Left renal pelvis (tissue), 4 donors: ENCODE data around the gene TLCD2. TPM values are rescaled to one million over a fixed set of nuclear protein-coding genes. Genes with fewer than 3 reads are reported as not detected.
"Not testable (repeated sequence)": the region's sequence is repeated elsewhere in the genome, so short reads cannot be mapped to it uniquely, and the experiment has no call there.

Experiments
- DNase-seq, 4 donors: peaks; one replicate each; pipeline ENCODE4 v3.0.0-alpha.2; 2013; ENCODE audit warnings: low read depth in 4 of 4, low spot score in 3 of 4
- polyA plus RNA-seq, 4 donors: library from polyadenylated mRNA; unstranded; fragments of 120-200 nt; gene quantifications; one replicate each; pipeline ENCODE4 v1.2.1, GENCODE V29; 2013; ENCODE audit not compliant: insufficient read length in 4 of 4

The TLCD2 gene
- polyA plus RNA-seq, 4 donors: 5.6 to 8.3 (median 7.1) TPM

DNA sequence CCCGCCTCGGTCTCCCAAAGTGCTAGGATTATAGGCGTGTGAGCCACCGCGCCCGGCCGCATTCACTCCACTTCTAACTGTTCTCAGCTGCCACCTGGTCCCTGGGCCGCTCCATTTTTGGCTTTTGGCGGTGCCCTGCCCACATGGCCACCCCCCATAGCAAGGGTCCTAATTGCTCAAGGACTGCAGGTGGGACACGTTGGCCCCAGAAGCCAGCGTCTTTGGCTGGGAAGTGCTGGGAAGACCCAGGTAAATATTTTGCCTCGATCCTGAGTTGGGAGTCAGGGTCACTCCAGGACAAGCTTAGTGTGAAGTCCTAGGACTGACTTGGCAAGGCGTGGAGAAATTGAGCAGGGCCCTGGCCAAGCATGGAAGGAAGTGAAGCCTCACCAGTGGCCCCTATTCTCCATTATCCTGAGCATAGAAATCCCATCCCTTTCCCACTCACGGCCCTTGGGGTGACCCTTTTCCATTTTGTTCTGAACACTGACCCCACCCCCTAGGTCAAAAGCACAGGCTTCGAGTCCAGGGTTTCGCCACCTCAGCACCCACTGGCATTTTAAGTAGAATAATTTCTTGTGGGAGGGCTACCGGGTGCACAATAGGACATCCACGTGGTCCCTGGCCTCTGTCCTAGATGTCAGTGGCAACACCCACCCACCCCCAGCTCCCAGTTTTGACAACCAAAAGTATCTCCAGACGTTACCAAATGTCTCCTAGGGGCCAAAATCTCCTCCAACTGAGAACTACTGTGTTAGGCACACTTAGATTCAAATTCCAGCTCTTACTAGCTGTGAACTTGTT lies 8.4 kb upstream of the TLCD2 start:
- no peak for DNase-seq

DNA sequence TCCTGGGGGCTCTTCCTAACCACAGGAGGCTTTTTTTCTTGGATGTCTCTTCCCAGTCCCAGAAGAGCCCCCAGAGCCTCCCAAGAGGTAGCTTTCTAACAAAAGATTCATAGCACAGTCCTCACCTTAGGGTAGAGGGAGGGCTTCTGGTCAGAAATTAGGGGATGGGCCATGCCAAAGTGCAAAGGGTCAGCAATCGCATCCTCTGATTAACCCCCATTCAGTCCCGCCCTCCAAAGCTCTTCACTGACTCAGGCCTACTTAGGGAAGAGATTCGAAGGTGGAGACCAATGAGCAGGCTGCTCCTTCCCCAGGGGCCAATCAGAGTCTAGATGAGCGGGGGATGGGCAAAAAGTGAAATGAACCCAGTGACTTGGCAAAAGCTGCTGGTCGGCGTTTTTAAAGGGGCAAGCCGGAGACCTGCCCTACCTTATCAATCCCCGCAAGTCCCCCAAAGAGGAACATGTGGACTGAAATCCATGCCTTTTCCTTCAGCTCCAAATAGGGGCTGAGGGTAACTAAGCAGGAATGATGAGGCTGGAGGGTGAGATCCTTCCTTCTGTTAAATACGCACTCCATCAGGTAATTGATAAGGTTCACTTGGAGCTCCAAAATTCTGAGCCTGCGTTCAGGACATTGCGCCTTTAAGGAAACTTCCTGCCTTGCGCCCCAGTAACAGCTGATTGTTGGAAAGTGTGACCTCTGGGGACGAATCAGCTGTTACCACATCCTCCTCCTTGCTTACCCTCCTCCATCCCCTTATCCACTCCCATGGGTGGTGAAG lies 6.9 kb upstream of the TLCD2 start:
- peak; percentile 89 to 97 (median 92) for DNase-seq

DNA sequence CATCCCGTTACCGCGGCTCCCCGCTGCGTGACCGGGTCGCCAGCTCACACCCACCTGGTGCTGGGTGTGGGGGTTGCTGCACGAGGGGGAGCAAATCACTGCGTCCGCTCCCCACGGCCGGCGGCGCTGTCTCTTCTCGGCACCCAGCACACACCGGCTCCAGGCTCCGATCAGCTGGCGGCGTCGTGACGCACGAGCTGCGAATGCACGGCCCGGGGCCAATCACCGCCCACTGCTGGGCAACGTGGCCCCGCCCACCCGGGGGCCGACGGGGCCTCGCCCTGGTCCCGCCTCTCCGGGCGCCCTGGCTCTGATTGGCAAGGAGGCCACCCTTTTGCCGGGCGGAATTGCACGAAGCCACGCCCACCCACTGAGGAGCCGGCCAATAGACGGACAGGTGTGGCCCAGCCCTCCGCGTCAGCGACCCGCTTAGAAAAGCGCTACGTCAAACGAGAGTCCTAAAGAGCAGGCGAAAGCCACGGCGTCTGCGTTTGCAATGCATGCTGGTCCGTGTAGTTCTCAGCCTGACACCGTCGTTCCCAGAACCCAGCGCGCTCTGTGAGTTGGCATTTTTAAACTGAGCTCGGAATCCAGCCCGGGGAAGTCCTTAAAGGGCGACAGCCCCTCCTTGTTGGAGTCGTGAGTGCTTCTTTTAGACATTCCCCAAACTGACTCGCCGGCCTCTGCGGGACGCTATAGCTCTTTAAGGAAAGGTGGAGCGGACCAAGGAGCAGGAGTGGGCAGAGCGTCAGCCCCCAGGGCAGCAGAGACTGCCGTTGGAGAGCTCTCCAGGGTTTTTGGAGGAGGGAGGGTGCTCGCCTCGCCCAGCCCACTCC lies 6.1 kb upstream of the TLCD2 start:
- peak; percentile 98 to 100 (median 100) for DNase-seq

DNA sequence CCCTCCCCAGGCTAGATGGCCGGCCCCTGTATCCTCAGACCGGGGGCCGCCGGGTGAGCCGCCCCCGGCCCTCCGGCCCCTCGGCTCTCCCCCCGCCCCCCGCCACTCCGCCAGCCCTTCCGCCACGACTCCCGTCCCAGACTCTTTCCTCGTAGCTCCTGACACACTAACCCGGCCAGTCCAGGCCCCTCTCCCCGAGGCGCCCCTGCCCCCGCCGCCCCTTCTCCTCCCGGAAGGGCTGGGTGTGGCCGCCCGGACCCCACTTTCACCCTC lies 5.6 kb upstream of the TLCD2 start:
- no peak for DNase-seq

DNA sequence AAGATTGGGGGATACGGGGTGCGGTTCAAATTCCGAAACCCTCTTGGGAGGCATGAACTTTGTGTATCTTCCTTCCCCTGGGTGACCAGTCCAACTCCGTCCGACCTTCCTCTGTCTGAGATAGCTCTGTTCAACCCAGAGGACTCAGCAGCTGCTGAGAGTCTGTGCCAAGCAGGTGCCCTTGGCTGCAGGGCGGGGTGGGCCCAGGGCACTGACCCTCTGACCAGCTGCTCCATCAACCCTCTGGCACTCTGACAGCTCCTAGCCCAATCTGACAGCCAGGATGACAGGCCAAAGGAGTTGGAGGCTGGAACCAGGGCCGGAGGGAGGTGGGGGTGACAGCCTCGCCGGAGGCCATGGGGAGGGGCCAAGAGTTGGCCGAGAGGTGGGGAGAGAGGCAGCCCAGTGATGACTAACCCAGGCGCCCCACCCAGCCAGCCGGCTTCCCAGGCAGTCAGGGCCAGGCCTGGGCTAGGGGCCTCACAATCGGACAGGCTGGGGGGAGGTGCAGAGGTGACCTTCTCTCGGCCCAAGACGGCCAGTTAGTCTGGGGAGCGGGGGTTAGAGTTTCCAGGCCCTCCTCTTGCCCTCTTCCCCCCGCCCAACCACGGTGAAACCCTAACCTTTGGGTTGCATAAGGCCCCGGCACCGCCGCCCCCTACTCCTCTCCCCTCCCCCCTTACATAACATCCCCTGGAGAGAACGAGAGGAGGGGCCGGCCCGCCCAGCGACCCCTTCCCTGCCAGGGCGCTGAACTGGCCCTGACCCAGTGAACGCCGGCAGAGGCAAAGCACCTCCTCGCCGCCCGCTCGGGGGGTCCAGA lies 5.0 kb upstream of the TLCD2 start:
- no peak for DNase-seq

DNA sequence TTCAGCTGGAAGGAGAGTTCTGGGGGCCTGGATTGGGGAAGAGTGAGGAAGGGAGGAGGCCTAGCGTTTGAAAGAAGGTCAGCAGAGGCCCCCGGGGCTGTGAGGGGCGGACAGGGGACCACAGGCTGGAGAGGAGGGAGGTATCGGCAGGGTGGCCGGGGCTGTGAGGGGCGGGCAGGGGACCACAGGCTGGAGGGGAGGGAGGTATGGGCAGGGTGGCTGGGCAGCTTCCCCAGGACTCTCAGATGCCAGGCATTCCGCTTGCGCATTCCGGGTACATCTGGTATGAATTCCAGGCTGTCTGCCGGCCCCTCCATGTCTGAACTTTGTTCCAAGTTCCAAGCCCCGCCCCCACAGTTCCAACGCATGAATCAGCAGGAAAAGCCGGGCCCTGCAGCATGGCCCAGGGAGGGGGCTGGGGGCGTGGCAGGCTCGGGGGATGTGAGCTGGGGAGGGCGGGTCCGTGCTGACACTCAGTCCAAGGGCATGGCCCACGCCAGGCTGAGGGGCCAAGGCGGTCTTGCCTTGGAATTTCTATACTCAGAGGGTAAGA lies 4.3 kb upstream of the TLCD2 start:
- DNase-seq: peak in 3 of 4 donors; percentile 82 to 91 (median 85)

DNA sequence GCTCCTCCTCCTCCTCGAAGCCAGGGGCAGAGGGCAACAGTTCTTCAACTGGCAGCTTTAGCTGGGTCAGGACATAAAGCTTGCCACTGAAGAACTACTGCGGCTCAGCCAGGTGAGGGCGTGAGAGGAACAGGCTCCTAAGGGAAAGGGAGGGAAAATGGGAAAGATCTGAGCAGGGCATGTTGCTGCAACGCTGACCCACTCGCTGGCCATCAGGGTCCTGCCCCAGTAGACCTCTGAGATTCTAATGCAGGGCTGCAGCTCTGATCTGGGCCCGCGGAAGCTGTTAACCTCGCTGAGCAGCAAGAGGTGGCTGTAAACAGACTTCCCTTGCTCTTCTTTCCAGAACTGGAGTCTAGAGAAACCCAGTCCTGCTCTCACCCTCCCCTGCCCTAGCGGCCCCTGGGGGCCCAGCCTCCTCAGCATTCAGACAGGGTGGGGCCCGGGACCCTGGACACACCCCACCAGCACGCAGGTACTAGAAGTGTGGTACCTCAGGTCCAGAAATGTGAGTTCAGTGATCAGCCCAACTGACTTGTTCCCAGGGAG lies 3.8 kb upstream of the TLCD2 start:
- no peak for DNase-seq

DNA sequence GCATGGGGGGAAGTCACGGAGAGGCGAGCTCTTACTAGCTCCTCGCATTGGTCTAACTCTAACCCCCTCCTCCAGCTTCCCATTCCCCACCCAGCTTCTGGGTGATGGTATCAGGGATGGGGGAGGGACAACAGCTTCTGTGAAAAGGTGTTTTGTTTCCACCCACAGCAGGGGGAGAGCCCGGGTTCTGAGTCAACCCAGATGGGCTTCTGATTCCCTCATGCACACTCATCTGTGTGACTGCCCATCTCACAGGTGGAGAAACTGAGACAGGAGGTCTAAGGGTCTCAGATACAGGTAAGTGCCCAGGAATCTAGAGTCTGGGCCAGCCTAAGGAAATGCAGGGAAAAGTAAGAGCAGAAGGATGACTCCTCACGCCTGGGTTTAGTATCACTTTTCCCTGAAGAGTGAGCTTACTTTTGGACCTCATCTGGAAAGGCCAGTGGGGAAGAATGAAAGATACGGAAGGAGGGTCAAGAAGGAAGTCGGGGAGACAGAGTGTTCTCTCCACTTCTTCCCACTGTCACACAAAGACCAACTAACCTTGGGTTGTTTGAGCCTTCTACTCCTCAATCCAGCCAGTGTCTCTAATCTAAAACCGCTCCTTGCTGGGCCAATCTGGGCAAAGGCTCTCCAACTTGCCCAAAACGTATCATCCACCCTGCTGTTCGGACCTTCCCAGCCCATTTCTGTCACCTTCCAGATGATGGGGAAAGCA lies 3.1 kb upstream of the TLCD2 start:
- DNase-seq: no peak

DNA sequence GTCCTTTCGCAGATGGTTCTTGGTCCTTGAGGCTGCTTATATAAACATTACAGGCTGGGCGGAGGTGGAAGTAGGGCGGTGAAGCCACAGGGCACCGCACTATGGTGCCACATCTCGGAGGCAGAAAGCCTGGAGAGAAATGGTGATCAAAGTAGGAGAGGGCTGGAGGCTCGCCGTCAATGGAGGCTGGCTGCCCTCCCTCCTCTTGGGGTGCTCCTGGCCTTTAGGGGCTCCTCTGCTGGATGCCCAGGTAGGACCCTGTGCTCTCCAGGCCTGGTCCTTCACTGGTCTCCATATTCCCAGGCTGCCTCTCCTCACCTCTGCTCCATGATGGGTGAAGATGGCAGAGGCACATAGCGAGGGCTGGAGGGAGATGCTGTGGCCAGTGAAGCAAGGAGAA lies 2.1 kb upstream of the TLCD2 start:
- DNase-seq: no peak

DNA sequence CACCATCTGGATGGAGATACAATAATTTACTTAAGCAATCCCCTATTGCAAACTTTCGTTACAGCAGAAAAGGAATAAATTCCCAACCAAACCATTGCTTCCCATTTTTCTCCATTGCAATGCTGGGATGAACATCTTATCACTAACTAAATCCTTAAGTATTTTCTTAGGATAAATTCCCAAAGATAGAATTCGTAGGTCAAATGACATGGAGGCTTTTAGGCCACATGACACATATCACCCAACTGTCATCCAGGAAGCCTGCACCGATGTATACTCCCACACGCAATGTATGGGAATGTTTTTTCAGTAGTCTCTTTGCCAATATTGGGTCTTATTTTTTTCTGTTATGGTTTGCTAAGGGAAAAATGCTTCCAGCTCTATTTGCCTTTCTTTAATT lies 1.6 kb upstream of the TLCD2 start:
- DNase-seq: no peak

DNA sequence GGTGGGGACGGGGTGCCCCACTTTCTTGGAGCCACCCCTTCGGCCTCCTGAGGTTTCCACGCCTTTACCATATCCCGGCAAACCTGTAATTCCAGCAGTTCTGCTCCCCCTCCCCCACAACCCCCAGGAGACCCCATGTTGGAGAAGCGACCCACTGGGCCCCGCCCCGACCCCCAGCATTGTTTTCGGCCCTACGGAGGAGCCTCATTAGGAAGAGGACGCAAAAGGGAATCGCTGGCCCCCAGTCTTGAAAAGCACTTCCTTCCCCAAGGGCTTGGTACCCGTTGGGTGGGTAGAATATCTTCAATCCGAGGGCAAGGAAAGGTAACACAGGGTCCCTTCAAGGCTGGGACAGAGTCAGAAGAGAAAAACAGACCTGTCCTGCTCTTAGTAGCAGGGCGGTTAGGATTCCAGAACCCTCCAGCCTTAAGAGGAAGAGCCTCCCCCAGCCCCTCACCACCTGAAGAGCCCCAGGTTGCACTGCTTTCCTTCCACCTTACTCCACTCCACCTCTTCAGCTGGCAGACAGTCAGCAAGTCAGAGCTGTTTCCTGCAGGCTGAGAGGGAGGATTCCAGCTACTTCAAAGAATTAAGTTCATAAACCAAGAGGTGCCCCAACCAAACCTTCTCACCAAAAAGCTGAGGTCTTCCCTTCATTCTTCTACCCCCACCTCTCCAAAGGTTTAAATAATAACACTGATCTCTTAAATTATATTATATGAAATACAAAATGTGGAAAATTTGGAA lies 803 bp upstream of the TLCD2 start:
- no peak for DNase-seq

DNA sequence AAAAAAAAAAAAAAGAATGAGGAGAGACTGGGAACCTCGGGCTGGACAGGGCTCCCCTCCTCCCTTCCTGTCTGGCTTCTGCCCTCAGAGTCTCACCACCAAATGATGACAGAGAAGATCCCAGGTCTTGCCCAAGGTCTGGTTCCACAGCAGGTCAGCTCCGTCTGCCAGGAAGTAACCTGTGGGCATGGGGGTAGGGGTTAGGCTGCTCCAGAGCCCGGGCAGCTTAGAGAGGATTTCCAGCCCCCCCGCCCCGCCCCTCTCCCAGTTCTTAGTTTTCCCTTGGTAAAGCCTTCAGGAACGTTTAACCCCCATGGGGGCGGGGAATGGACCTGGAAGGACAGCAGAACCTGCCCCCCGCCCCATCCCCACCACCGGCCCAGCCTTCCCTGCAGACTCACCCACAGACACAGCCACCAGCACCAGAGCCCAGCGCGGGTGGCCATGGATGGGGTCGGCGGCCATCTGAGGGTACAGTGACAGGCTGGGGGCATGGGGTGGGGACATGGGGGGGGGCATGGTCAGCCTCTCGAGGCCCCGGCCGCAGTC lies 700 bp downstream of the TLCD2 start:
- DNase-seq: no peak

DNA sequence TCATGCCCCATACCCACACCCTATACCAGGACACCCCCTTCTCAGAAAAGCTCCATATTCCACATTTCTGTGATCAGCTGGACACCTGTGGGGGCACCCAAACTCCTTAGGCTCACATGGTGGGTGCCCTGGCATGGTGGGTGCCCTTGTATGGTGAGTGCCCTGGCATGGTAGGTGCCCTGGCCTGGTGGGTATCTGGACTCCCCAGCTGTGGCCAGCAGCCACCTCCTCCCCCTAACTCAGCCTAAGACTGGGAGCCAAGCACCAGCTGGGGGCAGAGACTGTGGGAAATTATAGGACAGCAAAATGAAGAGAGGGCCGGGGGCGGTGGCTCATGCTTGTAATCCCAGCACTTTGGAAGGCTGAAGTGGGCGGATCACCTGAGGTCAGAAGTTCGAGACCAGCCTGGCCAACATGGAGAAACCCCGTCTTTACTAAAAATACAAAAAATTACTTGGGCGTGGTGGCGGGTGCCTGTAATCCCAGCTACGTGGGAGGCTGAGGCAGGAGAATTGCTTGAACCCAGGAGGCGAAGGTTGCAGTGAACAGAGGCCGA lies 1.3 kb downstream of the TLCD2 start:
- not testable (repeated sequence) for DNase-seq

DNA sequence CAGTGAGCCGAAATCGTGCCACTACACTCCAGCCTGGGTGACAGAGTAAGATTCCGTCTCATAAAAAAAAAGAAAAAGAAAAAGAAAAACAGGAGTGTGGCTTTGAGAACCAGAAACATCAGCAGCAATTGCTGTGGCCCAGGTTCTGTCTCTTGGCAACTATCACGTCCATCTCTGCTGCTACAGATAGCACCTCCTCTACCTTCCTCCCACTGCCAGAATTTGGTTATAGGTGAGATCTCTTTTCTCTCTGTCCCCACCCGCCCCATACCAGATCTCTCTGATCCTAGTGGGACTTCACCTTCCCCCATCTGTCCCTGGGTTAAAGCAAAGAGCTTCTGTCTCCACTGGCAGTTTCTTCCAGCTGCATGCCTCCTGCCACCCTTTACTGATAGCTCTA lies 3.1 kb downstream of the TLCD2 start:
- no peak for DNase-seq

DNA sequence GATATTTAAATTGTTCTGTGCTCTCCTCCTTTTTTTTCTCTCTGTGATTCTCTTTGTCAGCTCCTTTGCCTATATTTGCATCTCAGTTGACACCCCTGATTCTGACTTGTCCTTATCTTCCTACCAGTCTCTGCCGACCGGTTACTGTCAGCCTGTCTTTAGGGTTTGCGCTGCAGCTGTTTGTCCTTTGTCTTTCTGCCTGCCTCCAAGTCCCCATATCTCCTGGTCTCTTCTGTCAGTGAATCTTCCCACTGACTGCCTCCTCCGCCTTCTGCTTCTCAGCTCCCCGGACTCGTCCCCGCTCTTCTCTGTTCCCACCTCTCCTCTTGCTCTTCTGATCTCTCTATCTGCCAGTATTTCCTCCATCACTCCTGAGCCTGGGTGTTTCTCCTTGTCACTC lies 5.2 kb downstream of the TLCD2 start:
- no peak for DNase-seq

DNA sequence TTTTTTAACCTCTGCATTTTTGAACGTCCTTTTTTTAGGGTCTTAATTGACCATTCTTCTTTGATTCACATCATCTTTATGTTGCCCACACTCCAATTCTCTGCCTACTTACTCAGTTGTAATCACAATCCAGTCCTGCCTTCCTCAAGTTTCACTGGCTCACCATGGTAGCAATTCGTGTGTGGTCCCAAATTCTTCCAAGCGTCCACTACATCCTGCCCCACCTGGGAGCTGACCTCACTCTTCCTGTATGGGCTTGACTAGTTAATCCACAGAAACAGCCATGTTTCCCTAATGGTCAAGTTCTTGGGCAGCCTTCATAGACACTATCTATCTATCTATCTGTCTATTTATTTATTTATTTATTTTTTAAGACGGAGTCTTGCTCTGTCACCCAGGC lies 7.1 kb downstream of the TLCD2 start:
- DNase-seq: no peak

DNA sequence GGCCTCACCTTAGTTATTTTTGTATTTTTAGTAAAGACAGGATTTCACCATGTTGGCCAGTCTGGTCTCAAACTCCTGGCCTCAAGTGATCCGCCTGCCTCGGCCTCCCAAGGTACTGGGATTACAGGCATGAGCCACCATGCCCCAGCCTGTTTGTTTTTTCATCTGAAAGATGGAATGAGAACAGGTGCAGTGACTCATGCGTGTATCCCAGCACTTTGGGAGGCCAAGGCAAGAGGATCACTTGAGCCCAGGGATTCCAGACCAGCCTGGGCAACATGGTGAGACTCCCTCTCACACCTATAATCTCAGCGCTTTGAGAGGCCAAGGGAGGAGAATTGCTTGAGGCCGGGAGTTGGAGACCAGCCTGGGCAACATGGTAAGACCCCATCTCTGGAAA lies 10.3 kb downstream of the TLCD2 start:
- DNase-seq: not testable (repeated sequence)

DNA sequence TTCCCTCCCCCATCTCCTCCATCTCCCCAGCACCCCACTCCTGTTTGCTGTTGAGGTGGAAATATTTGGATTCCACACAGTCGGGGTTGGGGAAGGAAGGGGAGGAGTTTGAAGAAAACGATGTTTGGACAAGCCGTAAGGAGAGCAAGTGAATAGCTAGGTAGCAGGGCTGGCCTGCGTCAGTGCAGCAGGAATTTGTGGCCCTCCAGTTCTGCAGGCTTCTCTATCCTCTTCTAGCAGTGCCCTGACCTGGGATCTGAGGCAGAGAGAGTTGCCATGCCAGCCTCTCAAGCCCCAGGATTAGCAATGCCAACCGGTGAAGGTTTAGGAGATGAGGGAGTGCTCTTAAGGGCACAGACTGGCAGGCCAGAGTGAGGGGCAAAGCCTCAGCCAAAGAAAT lies 12.5 kb downstream of the TLCD2 start:
- DNase-seq: no peak
